NCI-H748 treated with DMSO at 0.1 percent for 48 hours (cell line): ENCODE results near the gene BLMH.
"Not testable (repeated sequence)": the region's sequence is repeated elsewhere in the genome, so short reads cannot be mapped to it uniquely, and the experiment has no call there.

ENCODE experiments used
- DNase-seq: peaks from one replicate; lab custom pipeline; 2025; lab: John Stamatoyannopoulos, UW

Gene BLMH

DNA sequence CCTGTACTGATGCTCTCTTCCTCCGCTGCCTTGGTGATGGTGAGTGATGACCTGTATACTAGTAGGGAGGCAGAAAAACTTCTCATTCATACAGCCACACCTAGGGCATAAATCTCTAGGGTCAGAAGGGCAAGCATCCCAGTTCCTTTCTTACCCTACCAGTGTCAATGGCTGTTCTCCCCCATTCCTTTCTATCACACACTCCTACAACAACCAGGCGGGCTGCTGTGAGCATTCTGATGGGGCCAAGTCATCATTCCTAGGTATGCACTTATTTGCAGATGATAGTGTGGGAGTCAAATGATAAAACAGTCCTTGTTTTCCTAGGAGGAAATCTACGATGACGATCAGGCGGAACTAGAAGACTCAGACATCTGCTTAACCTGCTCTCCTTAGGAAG, 42.3 kb downstream of the BLMH start:
- no peak for DNase-seq

DNA sequence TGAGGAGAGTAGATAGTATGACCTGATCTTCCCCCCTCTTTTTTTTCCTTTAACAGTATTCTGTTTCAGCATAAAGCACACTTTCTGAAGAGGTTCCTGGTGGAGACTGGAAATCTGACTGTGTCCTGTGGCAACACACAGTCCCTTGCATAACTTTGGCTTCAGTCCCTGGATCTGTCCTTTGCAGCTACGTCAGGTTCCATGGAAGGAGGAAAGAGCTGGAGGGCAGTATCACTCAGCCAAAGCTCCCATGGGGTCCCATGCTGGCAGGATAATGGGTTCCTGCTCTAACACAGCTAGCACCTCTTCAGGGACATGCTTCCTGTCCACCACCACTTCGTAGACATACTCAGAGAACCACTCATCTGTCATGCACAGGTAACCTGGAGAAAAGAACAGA, 43.0 kb downstream of the BLMH start:
- DNase-seq: no peak

DNA sequence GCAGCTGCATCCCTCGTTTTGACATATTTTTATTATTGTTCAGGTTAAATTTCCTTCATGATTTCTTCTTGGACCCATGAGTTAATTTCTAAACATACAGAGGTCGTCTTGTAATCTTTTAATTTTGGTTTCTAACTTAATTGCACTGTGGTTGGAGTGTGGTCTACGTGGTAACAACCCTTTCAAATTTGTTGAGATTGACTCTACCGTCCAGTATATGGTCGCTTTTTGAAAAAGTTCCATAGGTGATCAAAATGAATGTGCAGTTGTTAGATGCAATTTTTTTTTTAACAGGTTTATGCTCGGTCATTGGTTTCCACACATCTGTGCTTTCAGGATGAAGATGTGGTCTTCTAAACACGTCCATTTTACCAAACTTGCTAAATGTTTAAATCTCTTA, 45.3 kb downstream of the BLMH start:
- DNase-seq: no peak

DNA sequence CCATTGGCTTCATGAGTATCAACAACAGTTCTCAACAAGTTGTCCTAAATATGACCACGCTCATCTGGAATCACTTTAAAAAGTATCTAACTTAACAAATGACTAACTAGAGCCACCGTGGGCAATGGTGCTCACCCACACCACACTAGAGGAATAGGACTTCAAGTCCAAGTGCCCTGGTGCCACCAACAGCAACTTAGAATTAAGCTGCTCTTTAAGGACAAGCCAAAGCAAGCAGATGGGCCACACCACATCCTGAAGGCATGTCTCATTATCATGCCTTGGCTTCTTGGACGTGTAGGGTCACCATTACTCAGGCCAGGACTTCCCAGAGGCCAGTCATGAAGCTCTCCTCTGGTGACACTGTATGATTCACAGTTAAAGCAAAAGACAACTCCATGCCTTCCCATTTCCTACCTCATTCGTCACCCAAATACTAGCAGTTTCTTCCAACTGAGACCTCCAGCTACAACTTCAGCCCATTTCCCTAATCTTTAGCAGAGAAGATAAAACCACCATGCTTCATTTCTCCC, 46.8 kb downstream of the BLMH start:
- DNase-seq: no peak

DNA sequence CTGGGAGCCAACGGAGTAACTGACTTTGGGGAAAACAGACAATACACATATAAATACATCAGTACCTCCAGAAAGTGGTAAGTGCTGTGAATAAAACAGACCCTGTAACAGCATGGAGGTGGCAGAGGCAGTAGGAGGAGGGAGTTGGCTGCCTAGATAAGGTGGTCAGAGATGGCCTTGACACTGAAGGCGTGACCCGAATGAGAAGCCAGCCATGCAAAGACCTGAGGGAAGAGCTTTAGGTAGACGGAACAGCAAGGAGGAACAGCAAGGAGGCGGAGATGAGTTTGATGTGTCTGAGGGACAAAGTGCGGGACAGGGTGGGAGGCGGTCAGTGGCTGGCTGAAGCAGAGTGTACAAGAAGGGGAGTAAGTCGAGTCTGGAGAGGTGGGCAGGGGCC, 48.2 kb downstream of the BLMH start:
- no peak for DNase-seq

DNA sequence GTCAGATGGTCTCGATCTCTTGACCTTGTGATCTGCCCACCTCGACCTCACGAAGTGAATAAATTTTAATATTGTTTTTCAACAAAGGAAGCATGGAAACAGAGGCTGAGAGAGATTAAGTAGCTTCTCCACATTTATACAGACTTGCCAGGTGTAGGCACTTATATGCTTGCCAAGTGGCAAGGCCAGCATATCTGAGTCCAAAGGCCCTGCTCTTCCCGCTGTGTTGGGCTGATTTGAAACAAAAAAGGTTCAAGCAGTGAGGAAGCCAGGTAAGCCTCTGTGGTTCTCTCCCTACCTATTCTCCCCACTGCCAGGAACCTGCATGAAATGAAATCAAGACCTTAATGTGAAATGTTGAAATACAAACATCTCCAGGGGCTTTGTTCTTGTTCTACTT, 48.7 kb downstream of the BLMH start:
- DNase-seq: no peak

DNA sequence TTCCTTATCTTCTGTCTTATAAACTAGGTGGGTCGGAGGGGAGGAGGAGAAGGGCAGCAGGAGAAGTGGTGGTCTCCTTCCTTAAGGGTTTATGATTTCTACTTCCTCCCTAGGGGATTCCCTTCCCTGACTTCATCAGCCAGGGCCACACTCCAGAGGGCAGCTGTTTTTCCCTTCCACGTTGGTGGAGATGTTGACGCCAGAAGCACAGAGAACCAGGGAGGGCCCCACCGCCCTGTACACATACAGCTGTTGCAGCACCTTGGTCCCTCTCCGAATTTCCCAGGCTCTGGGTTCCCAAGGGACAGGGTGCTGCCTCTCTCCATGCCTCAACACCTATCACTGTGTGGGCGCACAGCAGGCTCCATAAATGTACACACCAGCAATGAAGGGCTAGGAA, 50.7 kb downstream of the BLMH start:
- DNase-seq: no peak

DNA sequence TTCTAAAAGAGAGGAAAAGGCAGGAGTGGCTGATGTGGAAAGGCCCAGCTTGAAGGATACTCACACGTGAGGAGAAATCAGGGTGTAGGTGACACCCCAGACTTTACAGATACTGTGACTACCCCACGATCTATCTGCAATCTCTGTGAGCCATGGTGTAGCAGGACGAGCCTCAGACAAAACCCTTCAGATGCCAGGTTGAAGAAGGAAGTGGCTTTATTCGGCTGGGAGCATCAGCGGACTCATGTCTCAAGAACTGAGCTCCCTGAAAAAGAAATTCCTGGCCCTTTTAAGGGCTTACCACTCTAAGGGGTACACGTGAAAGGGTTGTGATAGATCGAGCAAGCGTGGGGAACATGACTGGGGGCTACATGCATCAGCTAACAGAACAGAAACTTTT, 51.6 kb downstream of the BLMH start:
- no peak for DNase-seq

DNA sequence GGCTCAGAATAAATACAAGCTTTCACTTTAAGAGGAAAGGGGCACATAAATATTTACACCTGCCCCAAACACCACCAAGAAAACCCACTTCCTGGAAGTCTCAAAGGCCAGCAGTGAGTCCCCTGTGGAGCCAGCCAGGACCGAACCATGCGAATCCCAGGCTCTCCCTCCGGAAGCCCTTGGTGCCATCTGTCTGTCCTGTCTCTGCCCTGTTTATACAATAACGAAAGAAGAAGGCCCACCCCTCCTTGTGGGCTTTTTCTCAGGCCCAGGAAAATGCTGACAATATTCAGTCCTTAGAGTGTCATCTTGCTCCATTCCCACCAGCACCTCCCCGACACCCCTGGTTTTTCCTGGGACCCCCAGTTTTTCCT, 52.7 kb downstream of the BLMH start:
- no peak for DNase-seq

DNA sequence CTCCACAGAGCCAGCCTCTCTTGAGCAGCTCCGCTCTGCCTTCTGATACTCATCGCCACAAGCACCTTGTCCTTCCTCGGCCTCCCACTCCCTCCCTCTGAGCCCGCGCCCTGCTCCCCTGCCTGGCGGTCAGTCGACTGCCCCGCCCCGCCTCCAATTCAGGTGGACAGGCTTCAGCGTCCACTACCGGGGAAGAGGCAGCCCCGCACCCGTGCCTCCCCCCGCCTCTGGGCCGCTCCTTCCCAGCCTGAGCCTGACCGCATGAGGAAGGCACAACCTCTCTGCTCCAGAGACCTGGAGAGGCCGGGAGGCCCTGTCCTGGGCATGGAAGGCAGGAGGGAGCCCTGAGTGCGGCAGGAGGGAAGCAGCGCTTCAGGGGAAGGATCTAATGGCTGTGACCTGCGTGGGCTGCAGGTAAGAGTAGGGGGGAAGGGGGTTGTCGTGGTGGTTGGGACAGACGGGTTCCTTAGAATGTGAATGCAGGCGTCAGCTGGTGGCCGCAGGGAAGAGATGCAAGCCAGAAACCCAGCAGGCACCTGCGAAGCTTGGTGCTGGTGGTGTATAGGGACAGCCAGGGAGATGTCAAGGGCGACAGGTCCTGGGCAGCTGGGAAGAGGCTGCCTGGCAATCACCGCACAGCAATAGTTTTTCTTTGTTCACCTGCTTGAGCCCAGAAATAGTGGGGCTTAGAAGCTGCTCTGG, 53.2 kb downstream of the BLMH start:
- DNase-seq: no peak

DNA sequence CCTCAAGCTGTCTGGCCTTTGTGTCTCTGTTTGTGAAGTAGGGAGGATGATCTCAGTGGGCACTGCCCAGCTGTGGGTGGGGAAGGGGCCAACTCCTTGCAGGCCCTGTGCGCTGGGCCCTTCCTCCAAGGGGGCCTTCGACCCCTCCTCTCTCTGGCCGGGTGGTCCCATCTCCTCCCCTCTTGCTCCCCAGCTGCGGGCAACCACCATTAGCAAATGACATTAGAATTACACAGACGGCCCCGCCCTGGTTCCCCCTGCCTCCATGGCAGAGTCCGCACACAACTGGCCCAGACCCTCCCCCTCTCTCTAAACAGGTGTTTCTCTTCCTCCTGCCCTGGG, 53.8 kb downstream of the BLMH start:
- no peak for DNase-seq

DNA sequence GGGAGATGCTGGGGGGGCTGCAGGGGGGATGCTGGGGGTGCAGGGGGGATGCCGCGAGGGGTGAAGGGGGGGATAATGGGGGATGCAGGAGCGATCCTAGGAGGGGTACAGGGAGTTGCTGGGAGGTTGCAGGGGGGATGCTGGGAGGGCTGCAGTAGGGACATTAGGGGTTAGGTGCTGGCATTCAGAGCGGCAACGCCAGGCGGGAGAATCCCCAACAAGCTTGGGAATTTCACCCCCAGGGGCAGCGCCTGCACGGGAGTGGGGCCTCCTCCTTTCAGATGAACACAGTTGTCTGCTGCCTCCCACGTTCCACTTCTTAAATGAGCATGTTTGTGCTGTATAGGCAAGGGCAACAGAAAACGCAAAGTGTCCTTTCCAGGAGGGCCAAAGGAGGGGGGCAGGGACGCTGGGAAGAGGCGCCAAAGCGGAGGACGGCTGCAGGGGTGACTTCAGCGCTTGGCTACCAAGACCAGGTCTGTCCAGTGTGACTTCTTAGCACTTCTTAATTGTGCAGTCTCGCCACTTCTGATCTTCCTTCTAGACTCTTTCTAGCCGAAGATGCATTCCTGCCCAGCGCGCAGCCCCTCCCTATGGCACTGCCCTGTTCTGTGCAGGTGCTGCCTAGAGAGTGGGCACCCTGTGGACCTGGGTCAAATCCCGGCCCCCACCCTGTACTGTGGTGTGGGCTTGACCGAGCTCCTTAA, 54.3 kb downstream of the BLMH start:
- DNase-seq: no peak

DNA sequence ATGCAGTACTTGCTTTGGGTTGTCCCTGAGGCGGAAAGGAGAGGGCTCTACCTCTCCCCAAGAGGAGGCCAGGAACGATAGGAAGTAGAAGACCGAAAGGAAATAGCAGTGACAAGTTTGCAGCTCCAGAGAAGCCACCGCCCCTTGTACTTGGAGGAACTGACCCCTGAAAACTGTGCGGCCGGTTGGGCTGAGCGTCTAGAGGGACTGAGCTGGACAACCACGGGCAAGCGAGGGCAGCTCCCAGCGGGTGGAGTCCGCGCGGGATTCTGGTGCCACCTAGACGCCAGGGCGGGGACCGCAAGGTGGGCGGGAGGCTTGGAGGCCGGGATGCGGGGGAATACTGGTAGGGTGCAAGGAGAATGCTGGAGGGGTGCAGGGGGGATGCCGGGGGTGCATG, 55.0 kb downstream of the BLMH start:
- DNase-seq: peak; percentile 42

DNA sequence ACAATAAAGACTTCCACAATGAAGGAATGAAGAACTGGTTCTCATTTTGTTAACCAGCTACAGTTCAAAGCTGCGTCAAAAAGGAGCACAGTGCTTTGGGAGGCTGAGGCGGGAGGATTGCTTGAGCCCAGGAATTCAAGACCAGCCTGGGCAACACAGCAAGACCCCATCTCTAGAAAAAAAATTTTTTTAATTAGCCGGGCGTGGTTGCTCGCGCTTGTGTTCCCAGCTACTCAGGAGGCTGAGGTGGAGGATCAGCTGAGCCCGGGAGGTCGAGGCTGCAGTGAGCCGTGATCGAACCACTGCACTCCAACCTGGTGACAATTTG, 55.5 kb downstream of the BLMH start:
- no peak for DNase-seq

DNA sequence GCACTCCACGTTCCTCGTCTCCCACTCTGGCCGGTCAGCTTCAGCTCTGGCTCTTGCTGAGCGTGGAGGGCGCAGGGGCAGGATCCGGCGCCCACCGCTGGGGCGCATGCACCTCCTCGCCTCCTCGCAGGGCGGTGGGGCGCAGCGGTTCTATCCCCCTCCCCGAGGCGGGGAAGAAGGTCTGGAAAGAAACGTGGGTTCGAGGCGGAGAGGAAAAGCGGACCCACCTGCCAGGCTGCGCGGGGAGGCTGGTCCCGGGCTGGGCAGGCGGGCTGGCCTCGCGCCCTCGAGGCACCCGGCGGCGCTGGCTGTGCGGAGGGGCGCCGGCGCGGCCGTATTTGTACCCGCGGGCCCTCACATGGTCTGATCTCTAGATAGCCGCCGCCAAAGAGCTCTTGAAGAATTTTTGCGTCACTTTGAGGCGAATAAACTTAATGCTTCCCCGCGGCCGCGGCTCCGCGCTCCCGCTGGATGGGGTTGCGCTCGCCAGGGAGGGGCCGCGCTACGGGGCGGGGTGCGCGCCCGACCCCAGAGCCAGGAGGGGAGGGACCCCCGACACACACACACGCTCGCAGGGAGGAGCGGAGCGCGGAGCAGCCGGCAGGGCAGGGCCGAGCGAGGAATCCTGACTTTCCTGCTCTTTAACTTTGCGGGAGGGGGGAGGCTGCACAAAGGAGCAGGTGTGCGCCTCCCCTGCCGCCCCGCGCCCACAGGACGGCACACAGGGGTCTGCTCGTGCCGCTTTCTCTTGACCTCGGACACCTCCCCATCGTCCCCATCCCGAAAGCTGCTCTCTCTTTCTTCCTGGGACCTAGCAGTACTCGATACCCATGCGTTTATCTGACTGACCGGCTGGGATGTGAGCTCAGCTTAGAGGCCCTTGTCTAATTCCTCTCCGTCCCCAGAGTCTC, 56.1 kb downstream of the BLMH start, which contains the start of gene SLC6A4:
Gene SLC6A4 (minus strand): TSS at position 312 of the 911 bp plus-strand sequence. CDS start 13,739 bp downstream, outside the sequence.
- no peak for DNase-seq

DNA sequence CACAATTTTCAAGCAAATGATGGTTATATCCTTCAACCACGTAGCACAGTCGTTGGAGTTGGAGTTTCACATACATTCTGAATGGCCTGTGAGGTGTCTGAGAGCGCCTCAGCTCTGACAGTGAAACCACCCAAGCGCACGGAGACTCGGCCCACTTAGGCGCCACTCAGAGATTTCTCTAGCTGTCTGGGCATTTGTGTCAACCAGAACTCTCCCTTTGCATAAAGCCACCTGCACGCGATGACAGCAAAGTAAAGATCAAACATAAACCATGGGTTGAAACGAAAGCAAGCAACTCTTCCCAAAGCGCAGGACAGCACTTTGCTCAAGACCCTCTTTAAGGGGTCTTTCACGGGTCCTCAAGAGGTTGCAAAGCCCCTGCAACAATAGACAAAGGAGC, 56.8 kb downstream of the BLMH start:
- DNase-seq: peak; percentile 47

DNA sequence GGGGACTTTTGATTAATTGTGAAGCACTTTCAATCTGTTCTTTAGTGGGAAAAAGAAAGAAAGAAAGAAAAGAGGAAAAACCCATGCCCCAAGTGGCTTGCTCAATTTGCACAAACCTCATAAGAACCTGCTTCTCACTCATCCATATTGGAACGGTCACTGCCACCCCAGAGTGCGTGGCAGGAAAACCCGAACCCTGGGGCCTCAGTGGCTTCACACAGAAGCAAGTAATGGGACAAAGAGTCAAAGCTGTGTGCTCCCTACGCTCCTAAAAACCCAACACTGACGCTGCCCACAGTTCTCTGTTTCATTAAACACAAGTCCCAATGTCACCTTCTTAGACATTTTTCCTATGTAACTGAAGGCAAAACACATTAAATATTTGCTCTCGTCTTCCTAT, 57.4 kb downstream of the BLMH start:
- DNase-seq: no peak

DNA sequence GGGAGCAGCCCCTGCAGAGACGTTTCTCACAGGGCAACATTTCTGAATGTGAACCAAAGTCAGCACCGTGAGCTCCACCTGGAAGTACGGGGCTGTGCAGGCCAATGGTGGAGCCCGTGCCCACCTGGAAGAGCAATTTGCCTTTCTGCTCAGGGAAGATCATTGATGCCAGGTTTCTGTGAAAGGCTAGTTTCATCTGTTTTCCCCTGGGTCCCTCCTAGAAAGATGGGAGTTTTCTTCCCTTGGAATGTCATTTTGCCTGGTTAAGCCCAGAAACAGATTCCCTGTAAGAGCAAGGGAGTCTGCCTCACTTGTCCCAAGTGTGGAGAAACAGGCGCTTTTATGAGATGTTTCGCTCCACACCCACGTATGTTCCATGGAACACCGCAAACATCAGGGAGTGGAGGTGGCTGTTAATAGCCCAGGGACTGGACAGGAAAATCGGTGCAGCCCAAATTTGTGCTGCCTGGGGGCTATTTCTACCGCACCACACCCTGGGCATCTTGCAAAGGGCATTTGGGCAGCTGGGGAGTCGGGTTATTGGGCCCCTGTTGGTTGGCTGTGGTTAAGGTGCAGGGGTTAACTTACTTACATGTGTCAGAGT, 58.8 kb downstream of the BLMH start:
- DNase-seq: no peak

DNA sequence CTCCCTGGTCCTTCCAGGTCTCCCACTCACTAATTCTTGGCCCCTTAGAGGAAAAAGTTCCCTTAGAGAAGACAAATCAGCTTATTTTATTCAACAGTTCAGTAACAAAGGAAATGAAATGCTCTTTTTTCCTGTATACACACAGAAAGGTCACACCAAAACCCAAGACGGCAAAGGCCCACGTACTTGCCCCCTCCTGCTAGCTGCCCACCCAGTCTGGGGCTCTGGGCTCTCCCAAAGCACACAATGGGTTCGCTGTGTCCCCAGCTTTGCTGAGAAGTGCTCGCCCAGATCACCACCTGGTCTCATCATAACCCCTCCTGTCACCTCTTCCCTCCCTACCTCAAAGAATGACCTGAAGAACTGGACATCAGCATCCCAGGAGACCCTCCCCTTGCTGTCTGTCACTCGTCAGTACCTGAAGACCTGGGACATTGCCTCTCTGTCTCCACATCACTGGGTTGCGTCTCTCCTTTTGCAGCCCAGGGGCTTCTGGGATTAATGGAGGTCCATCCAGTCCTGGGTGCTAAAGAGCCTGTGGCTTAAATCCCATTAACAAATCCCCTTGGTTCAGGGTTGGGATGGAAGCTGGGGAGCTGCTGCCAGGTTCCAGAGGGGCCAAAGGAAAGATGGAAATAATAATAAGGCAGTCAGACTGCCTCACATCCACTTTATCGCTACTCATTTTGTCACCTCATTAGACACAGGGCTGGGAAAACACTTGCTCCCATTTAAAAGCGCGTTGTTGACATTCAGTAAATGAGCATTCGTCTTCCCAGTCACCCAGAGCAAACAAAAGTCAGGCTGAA, 59.5 kb downstream of the BLMH start:
- peak; percentile 59 for DNase-seq

DNA sequence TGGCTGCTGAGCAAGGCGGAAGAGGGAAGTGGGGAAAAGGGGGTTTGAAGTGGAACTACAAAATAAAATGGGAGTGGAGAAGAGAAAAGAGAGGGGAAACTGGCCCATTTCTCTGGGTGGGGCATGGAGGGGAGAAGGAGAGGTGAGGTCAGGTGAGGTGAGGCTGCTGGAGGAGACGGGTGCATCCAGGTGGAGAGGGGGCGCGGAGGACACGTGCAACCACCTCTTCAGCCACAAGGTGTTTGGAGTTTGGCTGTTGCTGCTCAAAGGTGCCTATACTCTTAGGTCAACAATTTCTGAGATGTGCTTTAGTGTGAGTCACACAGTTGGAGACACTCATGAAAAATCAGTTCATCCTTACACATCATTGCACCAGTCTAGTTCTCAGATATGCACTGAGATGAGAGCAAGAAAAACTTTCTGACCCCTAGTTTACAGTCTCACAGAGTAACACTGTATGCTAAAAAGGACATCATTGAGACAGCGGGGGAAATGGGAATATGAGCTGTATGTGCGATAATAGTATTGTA, 61.1 kb downstream of the BLMH start:
- DNase-seq: no peak

DNA sequence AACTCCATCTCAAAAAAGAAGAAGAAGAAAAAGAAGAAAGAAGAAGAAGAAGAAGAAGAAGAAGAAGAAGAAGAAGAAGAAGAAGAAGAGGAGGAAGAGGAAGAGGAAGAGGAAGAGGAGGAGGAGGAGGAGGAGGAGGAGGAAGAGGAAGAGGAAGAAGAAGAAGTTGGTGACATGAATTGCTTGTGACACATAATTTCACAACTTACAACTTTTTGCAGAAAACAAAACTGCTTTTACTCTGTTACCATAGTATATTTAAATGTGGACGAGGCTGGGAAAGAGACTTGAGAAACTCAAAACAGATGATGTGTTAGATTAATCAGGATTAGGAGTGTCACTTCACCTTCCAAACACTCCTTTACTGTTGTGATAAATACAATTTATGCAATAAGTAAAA, 61.7 kb downstream of the BLMH start:
- not testable (repeated sequence) for DNase-seq
